Measurements from ENCODE around the gene CDH23.

DNA sequence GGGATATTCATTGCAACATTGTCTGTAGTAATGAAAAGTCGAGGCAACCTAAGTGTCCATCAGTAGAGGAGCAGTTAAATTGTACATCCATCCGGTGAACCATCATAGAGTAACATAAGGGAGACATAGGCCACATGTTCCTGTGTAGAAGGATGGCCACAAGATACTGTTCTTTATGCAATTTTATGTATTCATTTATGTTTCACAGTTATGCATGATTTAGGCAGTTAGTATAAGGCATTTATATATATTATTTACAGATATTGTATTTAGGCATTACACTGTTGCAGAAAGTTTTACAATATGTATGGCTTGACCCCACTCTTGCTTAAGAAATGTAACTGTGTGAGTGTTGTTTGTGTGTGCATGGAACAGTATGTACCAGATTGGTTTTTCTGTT, 36.0 kb upstream of the CDH23 start:
- no peak for TF ChIP-seq EZH2 (IDR thresholded peaks at IDR 0.05; ENCODE audit: insufficient read depth, poor library complexity, severe bottlenecking)
- TF ChIP-seq EZH2phosphoT487 (IDR thresholded peaks at IDR 0.05; ENCODE audit: insufficient read depth, low read depth), result no peak

Measured in GM23248 (cell line).